Measurements from ENCODE around the gene UROC1. TPM values are rescaled to one million over a fixed set of nuclear protein-coding genes. Genes with fewer than 3 reads are reported as not detected.
"Not testable (repeated sequence)": the region's sequence is repeated elsewhere in the genome, so short reads cannot be mapped to it uniquely, and the experiment has no call there.

Gene UROC1
- total RNA-seq, 4 donors from 2014 or later = not detected

- TF ChIP-seq, protein P1, sequence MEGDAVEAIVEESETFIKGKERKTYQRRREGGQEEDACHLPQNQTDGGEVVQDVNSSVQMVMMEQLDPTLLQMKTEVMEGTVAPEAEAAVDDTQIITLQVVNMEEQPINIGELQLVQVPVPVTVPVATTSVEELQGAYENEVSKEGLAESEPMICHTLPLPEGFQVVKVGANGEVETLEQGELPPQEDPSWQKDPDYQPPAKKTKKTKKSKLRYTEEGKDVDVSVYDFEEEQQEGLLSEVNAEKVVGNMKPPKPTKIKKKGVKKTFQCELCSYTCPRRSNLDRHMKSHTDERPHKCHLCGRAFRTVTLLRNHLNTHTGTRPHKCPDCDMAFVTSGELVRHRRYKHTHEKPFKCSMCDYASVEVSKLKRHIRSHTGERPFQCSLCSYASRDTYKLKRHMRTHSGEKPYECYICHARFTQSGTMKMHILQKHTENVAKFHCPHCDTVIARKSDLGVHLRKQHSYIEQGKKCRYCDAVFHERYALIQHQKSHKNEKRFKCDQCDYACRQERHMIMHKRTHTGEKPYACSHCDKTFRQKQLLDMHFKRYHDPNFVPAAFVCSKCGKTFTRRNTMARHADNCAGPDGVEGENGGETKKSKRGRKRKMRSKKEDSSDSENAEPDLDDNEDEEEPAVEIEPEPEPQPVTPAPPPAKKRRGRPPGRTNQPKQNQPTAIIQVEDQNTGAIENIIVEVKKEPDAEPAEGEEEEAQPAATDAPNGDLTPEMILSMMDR (IDR thresholded peaks at IDR 0.05) = no peak
- no peak for TF ChIP-seq EP300 (IDR thresholded peaks at IDR 0.05)
- TF ChIP-seq POLR2A (IDR thresholded peaks at IDR 0.05) = no peak
- DNase-seq (ENCODE audit: low spot score in 2 of 2) = no peak
- no peaks in the 10 kb centered on the region for H3K36me3 ChIP-seq
- peaks cover 0 to 7% (median 0%) of the 10 kb centered on the region in 4 donors for H3K4me1 ChIP-seq
- no peak overlapping the region for H3K4me3 ChIP-seq
- no peaks in the 10 kb centered on the region for H3K9me3 ChIP-seq
- WGBS, 2 donors = 74 to 87% methylated on average over 3 of the region's 3 CpGs
- no peak overlapping the region for H3K27ac ChIP-seq
- peaks cover 0 to 19% of the 10 kb centered on the region in 2 donors for H3K27me3 ChIP-seq
These were observed 18.6 kb upstream of the UROC1 start for GRCh38 chr3:126536126-126536525.

DNA sequence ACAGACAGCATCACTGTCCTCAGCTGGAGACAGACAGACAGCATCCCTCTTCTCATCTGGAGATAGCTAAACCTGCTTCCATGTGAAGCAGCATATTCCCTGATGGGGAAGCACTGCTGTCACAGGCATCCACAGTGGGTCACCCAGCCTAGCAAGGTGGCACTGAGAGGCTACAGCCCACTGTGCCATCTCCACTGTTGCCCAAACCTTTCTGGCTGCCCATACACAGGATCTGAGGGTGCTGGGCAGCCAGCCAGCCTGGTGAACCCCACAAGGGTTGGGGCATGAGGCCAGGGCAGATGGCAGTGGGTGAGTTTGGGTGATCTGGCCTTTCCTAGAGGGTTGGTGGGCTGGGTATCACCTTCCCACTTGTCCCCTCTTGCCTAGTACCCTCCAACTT is 18.1 kb upstream of the UROC1 start:
- no peak for TF ChIP-seq POLR2A (IDR thresholded peaks at IDR 0.05)
- TF ChIP-seq, protein P1 (IDR thresholded peaks at IDR 0.05) = no peak
- TF ChIP-seq EP300 (IDR thresholded peaks at IDR 0.05) = no peak
- Histone ChIP-seq H3K9me3 (no peaks in the 10 kb centered on the region), H3K4me3 (no peak overlapping the region), H3K27me3 (peaks cover 0 to 17% of the 10 kb centered on the region in 2 donors), H3K27ac (no peak overlapping the region), H3K36me3 (no peaks in the 10 kb centered on the region), H3K4me1 (peaks cover 0 to 2% (median 0%) of the 10 kb centered on the region in 4 donors)
- DNase-seq (ENCODE audit: low spot score in 2 of 2) = no peak

DNA sequence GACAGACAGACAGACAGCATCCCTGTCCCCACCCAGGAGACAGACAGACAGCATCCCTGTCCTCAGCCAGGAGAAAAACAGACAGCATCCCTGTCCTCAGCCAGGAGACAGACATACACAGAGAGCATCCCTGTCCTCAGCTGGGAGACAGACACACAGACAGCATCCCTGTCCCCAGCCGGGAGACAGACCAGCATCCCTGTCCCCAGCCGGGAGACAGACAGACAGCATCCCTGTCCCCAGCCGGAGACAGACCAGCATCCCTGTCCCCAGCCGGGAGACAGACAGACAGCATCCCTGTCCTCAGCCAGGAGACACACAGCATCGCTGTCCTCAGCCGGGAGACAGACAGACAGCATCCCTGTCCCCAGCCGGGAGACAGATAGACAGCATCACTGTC is 17.1 kb upstream of the UROC1 start:
- not testable (repeated sequence) for DNase-seq (ENCODE audit: low spot score in 2 of 2); H3K27ac ChIP-seq; H3K4me3 ChIP-seq; H3K4me1 ChIP-seq; H3K36me3 ChIP-seq; H3K9me3 ChIP-seq
- H3K27me3 ChIP-seq = peaks cover 0 to 17% of the 10 kb centered on the region in 2 donors
- 82 to 85% methylated on average over 3 to 4 of the region's 7 CpGs for whole genome bisulfite sequencing, 2 donors

DNA sequence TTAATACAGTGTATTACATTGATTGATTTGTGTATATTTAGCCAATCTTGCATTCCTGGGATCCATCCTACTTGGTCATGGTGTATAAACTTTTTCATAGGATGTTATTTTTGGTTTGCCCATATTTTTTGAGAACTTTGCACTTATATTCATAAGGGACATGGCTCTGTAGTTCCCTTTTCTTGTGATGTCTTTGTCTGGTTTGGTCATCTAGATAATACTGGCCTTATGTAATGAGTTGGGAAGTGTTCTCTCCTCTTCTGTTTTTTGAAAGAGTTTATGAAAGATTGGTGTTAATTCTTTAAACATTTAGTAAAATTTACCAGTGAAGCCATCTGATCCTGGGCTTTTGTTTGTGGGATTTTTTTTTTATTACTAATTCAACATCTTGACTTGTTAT is 15.9 kb upstream of the UROC1 start:
- no peak overlapping the region for H3K4me3 ChIP-seq
- no peaks in the 10 kb centered on the region for H3K4me1 ChIP-seq
- no peak for DNase-seq (ENCODE audit: low spot score in 2 of 2)
- no peaks in the 10 kb centered on the region for H3K9me3 ChIP-seq
- H3K27ac ChIP-seq = no peak overlapping the region
- H3K36me3 ChIP-seq = no peaks in the 10 kb centered on the region
- TF ChIP-seq, protein P1 (IDR thresholded peaks at IDR 0.05) = no peak
- TF ChIP-seq EP300 (IDR thresholded peaks at IDR 0.05) (no peak), POLR2A (IDR thresholded peaks at IDR 0.05) (no peak)
- H3K27me3 ChIP-seq = peaks cover 0 to 11% of the 10 kb centered on the region in 2 donors

DNA sequence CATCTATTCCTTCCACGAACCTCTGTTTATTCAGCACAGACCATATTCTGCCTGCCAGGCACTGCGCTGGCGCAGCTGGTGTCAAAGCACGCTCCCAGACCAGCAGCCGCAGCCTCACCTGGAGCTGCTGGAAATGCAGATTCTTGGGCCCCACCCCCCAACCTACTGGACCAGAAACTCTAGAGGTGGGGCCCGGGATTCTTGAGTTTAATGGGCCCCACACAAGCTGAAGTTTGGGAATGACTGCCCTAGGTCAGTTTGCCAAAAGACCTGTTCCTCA is 13.4 kb upstream of the UROC1 start:
- H3K4me1 ChIP-seq = no peaks in the 10 kb centered on the region
- WGBS, 2 donors = 83 to 93% methylated on average over 5 of the region's 6 CpGs
- no peak for DNase-seq (ENCODE audit: low spot score in 2 of 2)
- TF ChIP-seq, protein P1 (IDR thresholded peaks at IDR 0.05) = no peak
- no peak for TF ChIP-seq POLR2A (IDR thresholded peaks at IDR 0.05)
- H3K27me3 ChIP-seq = no peaks in the 10 kb centered on the region
- no peaks in the 10 kb centered on the region for H3K36me3 ChIP-seq
- no peak overlapping the region for H3K27ac ChIP-seq
- H3K9me3 ChIP-seq = no peaks in the 10 kb centered on the region
- H3K4me3 ChIP-seq = no peak overlapping the region
